GM06990 (cell line): ENCODE results near the gene ZSWIM4.

ENCODE experiments used
- DNase-seq: peaks from one replicate; pipeline ENCODE4 v3.0.0-alpha.2; 2011; ENCODE audit not compliant: insufficient read length; ENCODE audit errors: extremely low read depth
- H3K27me3 ChIP-seq: replicated peaks from 2 replicates; pipeline ENCODE4 v1.6.0; 2011; ENCODE audit warnings: low read length; ENCODE audit not compliant: control insufficient read depth, insufficient read depth
- H3K36me3 ChIP-seq: 2 replicates; pipeline ENCODE4 v1.5.1; 2011; ENCODE audit warnings: low read length; ENCODE audit not compliant: control insufficient read depth, insufficient read depth
- H3K4me3 ChIP-seq: replicated peaks from 2 replicates; pipeline ENCODE4 v1.5.1; 2011; ENCODE audit warnings: low read depth, mild to moderate bottlenecking, control low read depth, low read length
- TF ChIP-seq, protein P1 (sequence below): IDR thresholded peaks from 2 replicates; pipeline ENCODE4 v1.5.1; 2011; ENCODE audit warnings: low read length, control low read depth, mild to moderate bottlenecking, inconsistent platforms; ENCODE audit not compliant: insufficient read depth, poor library complexity, severe bottlenecking

ZSWIM4 gene

GRCh38 chr19:13817615-13818371 lies 22.6 kb downstream of the ZSWIM4 start:
- peaks cover 13% of the 10 kb centered on the region for H3K36me3 ChIP-seq
- DNase-seq, result peak; percentile 81
- no peak overlapping the region for H3K4me3 ChIP-seq
- H3K27me3 ChIP-seq, result no peaks in the 10 kb centered on the region
- TF ChIP-seq, protein P1, sequence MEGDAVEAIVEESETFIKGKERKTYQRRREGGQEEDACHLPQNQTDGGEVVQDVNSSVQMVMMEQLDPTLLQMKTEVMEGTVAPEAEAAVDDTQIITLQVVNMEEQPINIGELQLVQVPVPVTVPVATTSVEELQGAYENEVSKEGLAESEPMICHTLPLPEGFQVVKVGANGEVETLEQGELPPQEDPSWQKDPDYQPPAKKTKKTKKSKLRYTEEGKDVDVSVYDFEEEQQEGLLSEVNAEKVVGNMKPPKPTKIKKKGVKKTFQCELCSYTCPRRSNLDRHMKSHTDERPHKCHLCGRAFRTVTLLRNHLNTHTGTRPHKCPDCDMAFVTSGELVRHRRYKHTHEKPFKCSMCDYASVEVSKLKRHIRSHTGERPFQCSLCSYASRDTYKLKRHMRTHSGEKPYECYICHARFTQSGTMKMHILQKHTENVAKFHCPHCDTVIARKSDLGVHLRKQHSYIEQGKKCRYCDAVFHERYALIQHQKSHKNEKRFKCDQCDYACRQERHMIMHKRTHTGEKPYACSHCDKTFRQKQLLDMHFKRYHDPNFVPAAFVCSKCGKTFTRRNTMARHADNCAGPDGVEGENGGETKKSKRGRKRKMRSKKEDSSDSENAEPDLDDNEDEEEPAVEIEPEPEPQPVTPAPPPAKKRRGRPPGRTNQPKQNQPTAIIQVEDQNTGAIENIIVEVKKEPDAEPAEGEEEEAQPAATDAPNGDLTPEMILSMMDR, result no peak

- no peak overlapping the region for H3K4me3 ChIP-seq
- peaks cover 11% of the 10 kb centered on the region for H3K36me3 ChIP-seq
- H3K27me3 ChIP-seq, result no peaks in the 10 kb centered on the region
- DNase-seq, result no peak
- TF ChIP-seq, protein P1, result no peak
Observed at GRCh38 chr19:13819238-13819637, 24.0 kb downstream of the ZSWIM4 start.

GRCh38 chr19:13821292-13821691 lies 26.0 kb downstream of the ZSWIM4 start:
- Histone ChIP-seq H3K27me3 (no peaks in the 10 kb centered on the region), H3K36me3 (peaks cover 11% of the 10 kb centered on the region), H3K4me3 (no peak overlapping the region)
- TF ChIP-seq, protein P1, result no peak
- DNase-seq, result no peak

DNA sequence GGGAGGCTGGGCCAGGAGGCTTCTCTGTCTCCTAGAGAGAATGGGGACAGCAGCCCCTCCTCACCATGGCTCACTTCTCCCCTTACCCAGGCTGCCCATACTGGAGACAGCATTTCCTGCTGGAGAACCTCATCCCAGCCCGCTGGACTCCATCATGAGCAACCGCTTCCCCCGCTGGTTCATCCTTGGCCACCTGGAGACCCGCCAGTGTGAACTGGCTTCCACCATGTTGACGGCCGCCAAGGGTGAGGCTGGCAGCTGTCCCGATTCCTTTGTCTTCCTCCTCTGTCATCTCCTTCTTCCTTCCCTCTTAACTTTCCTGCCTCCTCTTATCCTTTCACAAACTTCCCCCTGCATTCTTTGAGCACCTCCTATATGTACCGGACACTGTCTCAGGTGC lies 28.0 kb downstream of the ZSWIM4 start:
- no peak for DNase-seq
- no peak overlapping the region for H3K4me3 ChIP-seq
- TF ChIP-seq, protein P1, result no peak
- H3K27me3 ChIP-seq, result no peaks in the 10 kb centered on the region
- peaks cover 8% of the 10 kb centered on the region for H3K36me3 ChIP-seq

GRCh38 chr19:13823901-13824300 lies 28.7 kb downstream of the ZSWIM4 start:
- TF ChIP-seq, protein P1, result no peak
- H3K4me3 ChIP-seq, result no peak overlapping the region
- DNase-seq, result no peak
- peaks cover 8% of the 10 kb centered on the region for H3K36me3 ChIP-seq
- H3K27me3 ChIP-seq, result no peaks in the 10 kb centered on the region
